SK-N-SH (cell line): ENCODE measurements around the gene UBE3C. TPM values are rescaled to one million over a fixed set of nuclear protein-coding genes. Genes with fewer than 3 reads are reported as not detected.

Source experiments
- CTCF ChIA-PET: fragments of 300-600, 350-600 bp; formaldehyde crosslinking; extraction: SDS; loops from one replicate; lab custom pipeline; 2021; lab: Yijun Ruan, JAX
- POLR2A ChIA-PET: fragments of 350-600 bp; sonication (Branson Sonifier 250); formaldehyde crosslinking; extraction: SDS; loops from one replicate; lab custom pipeline; 2020; ENCODE audit warnings: antibody characterized with exemption, inconsistent platforms; lab: Yijun Ruan, JAX
- DNase-seq: peaks from one replicate; pipeline ENCODE4 v3.0.0; 2012
- H2AFZ ChIP-seq: fragments of 200-600 bp; sonication (generic); 2 replicates; pipeline ENCODE4 v1.8.1; 2016; ENCODE audit warnings: antibody characterized with exemption, mild to moderate bottlenecking, low read depth
- H3F3A ChIP-seq: fragments of 200-600 bp; sonication (generic); replicated peaks from 2 replicates; pipeline ENCODE3; 2016; ENCODE audit warnings: antibody characterized with exemption, mild to moderate bottlenecking; ENCODE audit not compliant: insufficient read depth
- H3K27ac ChIP-seq, 2 experiments: fragments of 200-500 bp in 1 of 2; fragments of 200-600 bp in 1 of 2; sonication (Bioruptor generic) in 1 of 2; sonication (generic), shearing (Covaris generic) in 1 of 2; 2 replicates each; pipeline versions ENCODE4 v1.5.1 to v1.6.1; 2014 to 2016; ENCODE audit warnings: low read depth in 2 of 2, inconsistent platforms in 1 of 2, low read length in 1 of 2, mild to moderate bottlenecking in 1 of 2, mixed read lengths in 1 of 2
- H3K27me3 ChIP-seq: fragments of 200-600 bp; sonication (generic), shearing (Covaris generic); 2 replicates; pipeline ENCODE4 v1.6.1; 2016; ENCODE audit warnings: mixed run types; ENCODE audit not compliant: insufficient read depth
- H3K36me3 ChIP-seq, 2 experiments: fragments of 200-500 bp in 1 of 2; fragments of 200-600 bp in 1 of 2; sonication (Bioruptor generic) in 1 of 2; sonication (generic) in 1 of 2; replicated peaks in 1 of 2; 2 replicates each; pipeline versions ENCODE3 to v1.5.1; 2014 to 2016; ENCODE audit warnings: low read length in 1 of 2, mild to moderate bottlenecking in 1 of 2; ENCODE audit not compliant: insufficient read depth in 2 of 2, control insufficient read depth in 1 of 2
- H3K4me1 ChIP-seq, 2 experiments: fragments of 200-500 bp in 1 of 2; fragments of 200-600 bp in 1 of 2; sonication (Bioruptor generic) in 1 of 2; sonication (generic), shearing (Covaris generic) in 1 of 2; 2 replicates each; pipeline versions ENCODE4 v1.5.1 to v1.6.1; 2014 to 2016; ENCODE audit warnings: low read depth in 1 of 2, low read length in 1 of 2, mixed run types in 1 of 2; ENCODE audit not compliant: insufficient read depth in 2 of 2, control insufficient read depth in 1 of 2
- H3K4me2 ChIP-seq: fragments of 200-600 bp; sonication (generic), shearing (Covaris generic); 2 replicates; pipeline ENCODE4 v1.6.1; 2017; ENCODE audit warnings: mixed run types
- H3K4me3 ChIP-seq, 2 experiments: fragments of 200-500 bp in 1 of 2; fragments of 200-600 bp in 1 of 2; sonication (Bioruptor generic) in 1 of 2; sonication (generic), shearing (Covaris generic) in 1 of 2; 2 replicates each; pipeline versions ENCODE4 v1.5.1 to v1.8.1; 2014 to 2016; ENCODE audit warnings: low read depth in 2 of 2, inconsistent platforms in 1 of 2, low read length in 1 of 2, mild to moderate bottlenecking in 1 of 2, mixed read lengths in 1 of 2, moderate library complexity in 1 of 2
- H3K79me2 ChIP-seq: fragments of 200-600 bp; sonication (generic); 2 replicates; pipeline ENCODE4 v1.8.1; 2017; ENCODE audit warnings: mild to moderate bottlenecking; ENCODE audit not compliant: insufficient read depth
- H3K9ac ChIP-seq: fragments of 200-600 bp; sonication (generic); 2 replicates; pipeline ENCODE4 v1.6.1; 2017; ENCODE audit warnings: mixed run types
- H3K9me2 ChIP-seq: fragments of 200-600 bp; sonication (generic); 2 replicates; pipeline ENCODE4 v1.6.1; 2017; ENCODE audit warnings: mixed run types
- H3K9me3 ChIP-seq: fragments of 200-600 bp; sonication (generic); 2 replicates; pipeline ENCODE4 v1.6.1; 2017; ENCODE audit warnings: mixed run types, mild to moderate bottlenecking, moderate library complexity
- H4K20me1 ChIP-seq: fragments of 200-600 bp; sonication (generic); 2 replicates; pipeline ENCODE4 v1.6.1; 2017; ENCODE audit warnings: mild to moderate bottlenecking, mixed run types; ENCODE audit not compliant: insufficient read depth
- CTCF ChIP-seq: fragments of 200-600 bp; sonication (generic); IDR thresholded peaks from 2 replicates; pipeline ENCODE4 v1.6.1; 2017; ENCODE audit warnings: antibody characterized with exemption, mild to moderate bottlenecking, moderate library complexity
- EP300 ChIP-seq, 2 experiments: IDR thresholded peaks; 2 replicates each; pipeline versions ENCODE4 v1.4.0 to v1.6.1; 2012; ENCODE audit warnings: borderline replicate concordance in 1 of 2, low read depth in 1 of 2, low read length in 1 of 2
- MXI1 ChIP-seq: IDR thresholded peaks from 2 replicates; pipeline ENCODE4 v1.6.1; 2012; ENCODE audit warnings: mild to moderate bottlenecking, low read depth, low read length, improper control_type of control experiment
- NRF1 ChIP-seq: IDR thresholded peaks from 2 replicates; pipeline ENCODE4 v1.6.1; 2012; ENCODE audit warnings: low read depth, mild to moderate bottlenecking, low read length
- POLR2AphosphoS5 ChIP-seq: IDR thresholded peaks from 2 replicates; pipeline ENCODE4 v1.6.1; 2012; ENCODE audit warnings: low read depth, low read length
- RAD21 ChIP-seq: IDR thresholded peaks from 2 replicates; pipeline ENCODE4 v1.6.1; 2012; ENCODE audit warnings: mild to moderate bottlenecking, low read length
- RXRA ChIP-seq: IDR thresholded peaks from 2 replicates; pipeline ENCODE4 v1.4.0; 2012; ENCODE audit warnings: low read depth, mild to moderate bottlenecking, borderline replicate concordance
- SMC3 ChIP-seq: IDR thresholded peaks from 2 replicates; pipeline ENCODE4 v1.6.1; 2012; ENCODE audit warnings: low read depth, low read length, improper control_type of control experiment
- USF2 ChIP-seq: fragments of 150-350 bp; IDR thresholded peaks from 2 replicates; pipeline ENCODE4 v1.6.1; 2017; ENCODE audit warnings: antibody characterized with exemption, low read length, low read depth, borderline replicate concordance
- WGBS: methylation state at CpG from one replicate; pipeline ENCODE4 v1.1.6; 2017; ENCODE audit warnings: low lambda C conversion rate; 5-methylcytosine and 5-hydroxymethylcytosine counted together
- polyA plus RNA-seq, 3 experiments: library from polyadenylated mRNA; depleted of rRNA; stranded (reverse); fragments of >200 nt; gene quantifications; 2 replicates each; pipeline ENCODE4 v1.2.3, GENCODE V29; 2012
- TF ChIP-seq, protein P1 (sequence below): fragments of 150-350 bp; IDR thresholded peaks from 2 replicates; pipeline ENCODE4 v1.6.1; 2016; ENCODE audit warnings: mild to moderate bottlenecking, low read depth, low read length

The UBE3C gene
- polyA plus RNA-seq, 1 of the 3 experiments (the other 2 are of a cell fraction): 48.4 TPM

DNA sequence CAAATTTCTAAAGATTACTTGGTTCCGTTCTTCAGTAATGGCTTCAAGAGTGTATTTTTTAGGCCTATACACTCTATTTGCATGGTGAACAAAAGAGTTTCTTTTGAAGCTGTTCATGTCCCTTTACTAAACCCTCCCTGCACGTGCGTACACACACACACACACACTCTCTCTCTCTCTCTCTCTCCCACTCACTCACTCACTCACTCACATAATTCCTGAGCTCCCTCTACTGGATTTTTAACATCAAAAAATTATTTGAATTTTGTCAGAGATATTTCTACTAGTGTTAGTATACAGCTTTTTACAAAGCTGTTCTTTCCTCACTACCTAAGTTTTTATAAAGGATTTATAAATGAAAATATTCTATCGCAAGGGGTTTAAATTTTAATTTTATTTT lies 85.9 kb downstream of the UBE3C start:
- no peaks in the 10 kb centered on the region for H3K27me3 ChIP-seq
- WGBS: 89% methylated on average over 4 of the region's 4 CpGs
- H3K9ac ChIP-seq: no peak overlapping the region
- peaks cover 44 to 65% of the 10 kb centered on the region in 2 experiments for H3K36me3 ChIP-seq
- H3K27ac ChIP-seq: no peak overlapping the region
- TF ChIP-seq CTCF (peak; percentile 57), MXI1 (peak; percentile 66; the same call in 1 of the 2 replicates), SMC3 (peak; percentile 40; the same call in 1 of the 2 replicates), EP300 (IDR thresholded peaks at IDR 0.05; ENCODE audit: borderline replicate concordance in 1 of 2, low read depth in 1 of 2, low read length in 1 of 2) (no peak), RAD21 (peak; percentile 81)
- peaks cover 7% of the 10 kb centered on the region for H3F3A ChIP-seq
- H3K4me2 ChIP-seq: no peak overlapping the region
- no peaks in the 10 kb centered on the region for H4K20me1 ChIP-seq
- no peaks in the 10 kb centered on the region for H3K9me2 ChIP-seq
- H2AFZ ChIP-seq: no peak overlapping the region
- peak; percentile 48 for DNase-seq
- no peaks in the 10 kb centered on the region for H3K79me2 ChIP-seq
- POLR2A ChIA-PET: interaction anchor here (0.7 to 1.0 kb wide), 3 partner anchors 42 to 278 kb away, joined by 3 read pairs; partner anchors contain the start of gene NOM1
- no peak overlapping the region for H3K4me3 ChIP-seq
- CTCF ChIA-PET: interaction anchor here (0.6 to 19.7 kb wide), 49 partner anchors 9 to 320 kb away, joined by 3 to 160 read pairs (median 4); partner anchors contain the start of gene NOM1
- H3K4me1 ChIP-seq: peaks cover 0 to 6% of the 10 kb centered on the region in 2 experiments; a peak in 1 of 4 replicates
- no peaks in the 10 kb centered on the region for H3K9me3 ChIP-seq

- Histone ChIP-seq H3K4me2 (no peak overlapping the region), H3K4me3 (no peak overlapping the region), H3K4me1 (peaks cover 0 to 6% of the 10 kb centered on the region in 2 experiments; a peak in 2 of 4 replicates), H2AFZ (no peak overlapping the region), H3F3A (peaks cover 6% of the 10 kb centered on the region), H3K36me3 (peaks cover 54 to 71% of the 10 kb centered on the region in 2 experiments), H3K9ac (no peak overlapping the region), H3K9me3 (no peaks in the 10 kb centered on the region), H3K27ac (no peak overlapping the region), H3K79me2 (peaks cover 8% of the 10 kb centered on the region; the same call in 1 of the 2 replicates), H3K27me3 (no peaks in the 10 kb centered on the region), H3K9me2 (no peaks in the 10 kb centered on the region), H4K20me1 (0 out of 2 replicates have a peak, but pooled peaks cover 3% of the 10 kb centered on the region)
- TF ChIP-seq, protein P1, sequence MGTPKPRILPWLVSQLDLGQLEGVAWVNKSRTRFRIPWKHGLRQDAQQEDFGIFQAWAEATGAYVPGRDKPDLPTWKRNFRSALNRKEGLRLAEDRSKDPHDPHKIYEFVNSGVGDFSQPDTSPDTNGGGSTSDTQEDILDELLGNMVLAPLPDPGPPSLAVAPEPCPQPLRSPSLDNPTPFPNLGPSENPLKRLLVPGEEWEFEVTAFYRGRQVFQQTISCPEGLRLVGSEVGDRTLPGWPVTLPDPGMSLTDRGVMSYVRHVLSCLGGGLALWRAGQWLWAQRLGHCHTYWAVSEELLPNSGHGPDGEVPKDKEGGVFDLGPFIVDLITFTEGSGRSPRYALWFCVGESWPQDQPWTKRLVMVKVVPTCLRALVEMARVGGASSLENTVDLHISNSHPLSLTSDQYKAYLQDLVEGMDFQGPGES: no peak
- TF ChIP-seq CTCF (peak; percentile 57), RAD21 (peak; percentile 66), NRF1 (no peak), USF2 (no peak), POLR2AphosphoS5 (no peak), MXI1 (no peak), RXRA (no peak), SMC3 (peak; percentile 55)
- POLR2A ChIA-PET: interaction anchor here (0.6 kb wide), 1 partner anchor 89 kb away, joined by 3 read pairs; no protein-coding TSS in a partner anchor
- CTCF ChIA-PET: interaction anchor here (0.8 to 19.7 kb wide), 11 partner anchors 8 to 110 kb away, joined by 3 to 160 read pairs (median 4); no protein-coding TSS in a partner anchor
- 93% methylated on average over 8 of the region's 8 CpGs for WGBS
- peak; percentile 53 for DNase-seq
These were observed 90.2 kb downstream of the UBE3C start for GRCh38 chr7:157228864-157229422.
